CD14-positive monocyte (primary cell): ENCODE data around the gene BZW1. TPM values are rescaled to one million over a fixed set of nuclear protein-coding genes. Genes with fewer than 3 reads are reported as not detected.

Experiments
- DNase-seq, 3 donors: peaks; one replicate each; pipeline ENCODE4 v3.0.0-alpha.2; 2011 to 2022
- H2AFZ ChIP-seq: 2 replicates; pipeline ENCODE4 v1.6.0; 2012; ENCODE audit warnings: mild to moderate bottlenecking, low read depth, low read length, inconsistent platforms; ENCODE audit not compliant: insufficient read depth, poor library complexity, severe bottlenecking
- H3K27ac ChIP-seq, 2 donors: 1 replicate in 1 of 2; 2 replicates in 1 of 2; pipeline ENCODE4 v1.5.1; 2012 to 2013; ENCODE audit warnings: low read length in 2 of 2, control low read depth in 1 of 2, inconsistent platforms in 1 of 2, low read depth in 1 of 2, mild to moderate bottlenecking in 1 of 2
- H3K27me3 ChIP-seq, 2 donors: one replicate each; pipeline versions ENCODE4 v1.6.0 to v1.6.1; 2011 to 2013; ENCODE audit warnings: low read length in 2 of 2; ENCODE audit not compliant: control insufficient read depth in 2 of 2, insufficient read depth in 2 of 2
- H3K36me3 ChIP-seq, 2 donors: replicated peaks in 1 of 2; 1 replicate in 1 of 2; 2 replicates in 1 of 2; pipeline versions ENCODE4 v1.5.1 to v1.6.1; 2012 to 2013; ENCODE audit warnings: low read length in 2 of 2, control low read depth in 1 of 2, inconsistent platforms in 1 of 2, mild to moderate bottlenecking in 1 of 2; ENCODE audit not compliant: insufficient read depth in 2 of 2, control insufficient read depth in 1 of 2
- H3K4me1 ChIP-seq, 2 donors: 1 replicate in 1 of 2; 2 replicates in 1 of 2; pipeline versions ENCODE4 v1.5.1 to v1.6.1; 2012 to 2013; ENCODE audit warnings: low read length in 2 of 2, control low read depth in 1 of 2, inconsistent platforms in 1 of 2, mild to moderate bottlenecking in 1 of 2, moderate library complexity in 1 of 2; ENCODE audit not compliant: insufficient read depth in 2 of 2, control insufficient read depth in 1 of 2
- H3K4me2 ChIP-seq: replicated peaks from 2 replicates; pipeline ENCODE3; 2012; ENCODE audit warnings: low read length, moderate library complexity, mild to moderate bottlenecking; ENCODE audit not compliant: poor library complexity, severe bottlenecking; ENCODE audit errors: extremely low read depth
- H3K4me3 ChIP-seq, 3 experiments: fragments of 200-600 bp in 1 of 3; sonication (generic) in 1 of 3; replicated peaks in 1 of 3; 1 replicate in 2 of 3; 2 replicates in 1 of 3; pipeline ENCODE4 v1.5.1; 2011 to 2013; ENCODE audit warnings: low read length in 3 of 3, mild to moderate bottlenecking in 3 of 3, control low read depth in 2 of 3, low read depth in 2 of 3, inconsistent platforms in 1 of 3, moderate library complexity in 1 of 3
- H3K79me2 ChIP-seq: 2 replicates; pipeline ENCODE4 v1.6.0; 2012; ENCODE audit warnings: mild to moderate bottlenecking, control low read depth, inconsistent platforms, low read length, moderate library complexity; ENCODE audit not compliant: insufficient read depth
- H3K9ac ChIP-seq: 2 replicates; pipeline ENCODE4 v1.6.0; 2017; ENCODE audit warnings: low read length, mild to moderate bottlenecking; ENCODE audit not compliant: insufficient read depth, poor library complexity, severe bottlenecking
- H3K9me3 ChIP-seq, 2 donors: replicated peaks in 1 of 2; 1 replicate in 1 of 2; 2 replicates in 1 of 2; pipeline versions ENCODE4 v1.5.1 to v1.6.1; 2012 to 2013; ENCODE audit warnings: low read length in 2 of 2, control low read depth in 1 of 2; ENCODE audit not compliant: control insufficient read depth in 1 of 2, insufficient read depth in 1 of 2
- H4K20me1 ChIP-seq: 2 replicates; pipeline ENCODE4 v1.6.0; 2012; ENCODE audit warnings: mild to moderate bottlenecking, low read length, control low read depth, moderate library complexity; ENCODE audit not compliant: insufficient read depth
- H3K27ac Mint-ChIP-seq, 7 donors: one replicate each; pipeline ENCODE4 v1.8.0; 2020; ENCODE audit warnings: mild to moderate bottlenecking in 7 of 7, mixed read lengths in 7 of 7, moderate library complexity in 6 of 7, inconsistent platforms in 2 of 7
- H3K27me3 Mint-ChIP-seq, 3 donors: one replicate each; pipeline ENCODE4 v1.8.0; 2021 to 2022; ENCODE audit warnings: low read depth in 3 of 3, mild to moderate bottlenecking in 3 of 3, mixed read lengths in 3 of 3, moderate library complexity in 3 of 3, inconsistent platforms in 1 of 3
- H3K36me3 Mint-ChIP-seq, 2 donors: one replicate each; pipeline ENCODE4 v1.8.0; 2020; ENCODE audit warnings: mixed read lengths in 2 of 2, inconsistent platforms in 1 of 2, mild to moderate bottlenecking in 1 of 2
- H3K4me1 Mint-ChIP-seq: one replicate; pipeline ENCODE4 v1.8.0; 2020; ENCODE audit warnings: mild to moderate bottlenecking, mixed read lengths
- H3K4me3 Mint-ChIP-seq, 2 donors: one replicate each; pipeline ENCODE4 v1.8.0; 2020; ENCODE audit warnings: mild to moderate bottlenecking in 2 of 2, mixed read lengths in 2 of 2, moderate library complexity in 1 of 2
- H3K9me3 Mint-ChIP-seq, 7 donors: one replicate each; pipeline ENCODE4 v1.8.0; 2020 to 2022; ENCODE audit warnings: mixed read lengths in 7 of 7, mild to moderate bottlenecking in 6 of 7, moderate library complexity in 6 of 7, inconsistent platforms in 2 of 7
- CTCF ChIP-seq: fragments of 200-600 bp; IDR thresholded peaks from one replicate; pipeline ENCODE4 v1.8.0; 2022; ENCODE audit warnings: antibody characterized with exemption, mild to moderate bottlenecking
- WGBS: methylation state at CpG from one replicate; pipeline ENCODE4 v1.1.5; 2013; ENCODE audit warnings: missing lambda C conversion rate; ENCODE audit not compliant: insufficient coverage; 5-methylcytosine and 5-hydroxymethylcytosine counted together
- intact Hi-C, 2 donors: fragments of 100-400 bp; cut with micrococcal nuclease; formaldehyde crosslinking; loops; one replicate each; pipeline versions ENCODE4 v1.15.0 to v1.15.1; 2023
- polyA plus RNA-seq, 3 donors: library from polyadenylated mRNA; depleted of rRNA in 1 of 3; unstranded in 2 of 3; stranded (reverse) in 1 of 3; fragments of 300-500 nt in 2 of 3; fragments of >200 nt in 1 of 3; fragmentation: Illumina TruSeq in 2 of 3; gene quantifications; 1 replicate in 2 of 3; 2 replicates in 1 of 3; pipeline ENCODE4 v1.2.3, GENCODE V29; 2012 to 2021

The BZW1 gene
- polyA plus RNA-seq, 3 donors, result 58.0 to 221 (median 202) TPM

GRCh38 chr2:200847269-200847668, 35.6 kb downstream of the BZW1 start:
- H3K4me3 ChIP-seq, result no peak overlapping the region
- H4K20me1 ChIP-seq, result peaks cover 19% of the 10 kb centered on the region
- H2AFZ ChIP-seq, result no peak overlapping the region
- H3K9me3 ChIP-seq, result no peaks in the 10 kb centered on the region
- intact Hi-C loops, result no loop called here
- Mint-ChIP-seq H3K4me3 (no peak overlapping the region), H3K27me3 (peaks cover 0 to 4% (median 2%) of the 10 kb centered on the region in 3 donors), H3K4me1 (peaks cover 2% of the 10 kb centered on the region), H3K36me3 (peaks cover 13 to 15% of the 10 kb centered on the region in 2 donors), H3K27ac (no peak overlapping the region), H3K9me3 (peaks cover 0 to under 1% (median 0%) of the 10 kb centered on the region in 7 donors)
- no peak overlapping the region for H3K9ac ChIP-seq
- no peaks in the 10 kb centered on the region for H3K27me3 ChIP-seq
- no peak overlapping the region for H3K4me2 ChIP-seq
- no peaks in the 10 kb centered on the region for H3K79me2 ChIP-seq
- no peak overlapping the region for H3K27ac ChIP-seq
- H3K36me3 ChIP-seq, result peaks cover 12 to 15% of the 10 kb centered on the region in 2 donors
- no peaks in the 10 kb centered on the region for H3K4me1 ChIP-seq
- no peak for TF ChIP-seq CTCF
- DNase-seq, result peak in 1 of 3 donors; percentile 26

GRCh38 chr2:200847939-200848338, 36.2 kb downstream of the BZW1 start:
- no peak overlapping the region for H3K4me2 ChIP-seq
- H2AFZ ChIP-seq, result no peak overlapping the region
- Mint-ChIP-seq H3K27me3 (peaks cover 0 to 2% (median 1%) of the 10 kb centered on the region in 3 donors), H3K36me3 (peaks cover 19 to 21% of the 10 kb centered on the region in 2 donors), H3K27ac (no peak overlapping the region), H3K4me3 (no peak overlapping the region), H3K9me3 (peaks cover 0 to 2% (median 0%) of the 10 kb centered on the region in 7 donors), H3K4me1 (peaks cover 2% of the 10 kb centered on the region)
- H3K9ac ChIP-seq, result no peak overlapping the region
- H4K20me1 ChIP-seq, result peaks cover 26% of the 10 kb centered on the region
- no peak overlapping the region for H3K27ac ChIP-seq
- intact Hi-C loops, result no loop called here
- no peak for DNase-seq
- peaks cover 19 to 22% of the 10 kb centered on the region in 2 donors for H3K36me3 ChIP-seq
- no peaks in the 10 kb centered on the region for H3K4me1 ChIP-seq
- H3K79me2 ChIP-seq, result peaks cover 4% of the 10 kb centered on the region
- H3K4me3 ChIP-seq, result no peak overlapping the region
- WGBS, result no CpG with 5 or more reads among the region's 4 CpGs
- no peak for TF ChIP-seq CTCF
- H3K27me3 ChIP-seq, result no peaks in the 10 kb centered on the region
- no peaks in the 10 kb centered on the region for H3K9me3 ChIP-seq
